Hematopoietic multipotent progenitor cell treated with erythropoietin and hydrocortisone succinate and interleukin-3 and kit ligand, for 8 days (in vitro differentiated cells): Measurements from ENCODE around the gene C11orf91.
"Not testable (repeated sequence)": the region's sequence is repeated elsewhere in the genome, so short reads cannot be mapped to it uniquely, and the experiment has no call there.

ENCODE experiments used
- DNase-seq: peaks from one replicate; pipeline ENCODE4 v3.0.0-alpha.2; 2015

C11orf91 gene

DNA sequence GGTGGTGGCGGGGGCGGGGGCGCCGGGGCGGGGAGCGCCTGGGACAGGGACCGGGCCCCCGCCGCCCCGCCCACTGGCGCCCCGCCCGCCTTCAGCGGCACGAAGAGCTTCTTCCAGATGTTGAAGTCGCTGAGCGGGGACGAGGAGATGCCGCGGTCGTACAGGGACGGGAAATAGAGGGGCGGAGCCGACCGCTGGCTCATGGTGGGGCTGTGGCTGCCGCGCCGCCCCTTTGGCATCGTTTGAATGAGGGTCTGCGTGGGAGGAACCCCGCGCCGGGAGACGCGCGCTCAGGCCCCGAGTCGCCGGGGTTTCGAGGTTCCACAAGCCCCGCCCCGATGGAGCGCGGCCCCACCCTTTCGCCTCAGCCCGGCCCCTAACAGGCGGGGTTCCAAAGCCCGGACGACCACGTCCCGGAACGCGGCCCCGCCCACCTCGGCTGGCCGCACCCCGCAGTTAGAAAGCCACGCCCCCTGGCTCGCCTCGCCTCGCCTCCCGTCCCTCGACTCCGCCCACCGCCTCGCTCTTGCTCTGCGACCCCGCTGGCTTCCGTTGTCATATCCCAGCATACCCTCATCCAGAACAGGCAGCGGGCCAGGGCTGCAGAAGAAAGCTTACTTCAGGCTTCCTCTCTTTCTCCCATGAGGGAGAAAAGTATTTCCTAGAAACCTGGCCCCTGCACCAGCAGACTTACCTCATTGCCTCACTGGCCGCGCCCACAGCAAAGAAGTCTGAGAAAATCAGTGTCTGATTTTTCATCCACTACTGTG is at the start of gene C11orf91:
C11orf91 (minus strand) TSS at position 325 of the 770 bp plus-strand sequence; CDS start at position 239, 86 bp downstream.
- DNase-seq: peak; percentile 90

DNA sequence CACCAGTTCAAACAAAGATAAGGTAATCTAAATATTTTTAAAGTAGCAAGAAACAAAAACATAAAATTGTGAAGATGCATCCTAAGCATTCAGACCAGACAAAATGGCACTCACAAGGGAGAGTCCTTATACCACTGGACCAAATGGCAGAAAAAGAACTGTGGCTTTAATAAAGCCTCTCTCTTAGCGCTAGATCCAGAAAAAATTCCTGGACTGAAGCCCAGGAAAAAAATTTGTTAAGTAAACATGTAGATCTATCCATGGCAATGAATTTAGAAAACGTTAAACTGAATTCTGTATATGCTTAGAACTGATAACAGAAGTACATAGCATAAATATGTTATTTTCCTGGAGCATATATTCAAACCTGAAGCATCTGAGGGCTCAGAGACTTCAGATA is 47.4 kb upstream of the C11orf91 start:
- no peak for DNase-seq

- no peak for DNase-seq
Measured at GRCh38 chr11:33743291-33743690, 42.7 kb upstream of the C11orf91 start.

DNA sequence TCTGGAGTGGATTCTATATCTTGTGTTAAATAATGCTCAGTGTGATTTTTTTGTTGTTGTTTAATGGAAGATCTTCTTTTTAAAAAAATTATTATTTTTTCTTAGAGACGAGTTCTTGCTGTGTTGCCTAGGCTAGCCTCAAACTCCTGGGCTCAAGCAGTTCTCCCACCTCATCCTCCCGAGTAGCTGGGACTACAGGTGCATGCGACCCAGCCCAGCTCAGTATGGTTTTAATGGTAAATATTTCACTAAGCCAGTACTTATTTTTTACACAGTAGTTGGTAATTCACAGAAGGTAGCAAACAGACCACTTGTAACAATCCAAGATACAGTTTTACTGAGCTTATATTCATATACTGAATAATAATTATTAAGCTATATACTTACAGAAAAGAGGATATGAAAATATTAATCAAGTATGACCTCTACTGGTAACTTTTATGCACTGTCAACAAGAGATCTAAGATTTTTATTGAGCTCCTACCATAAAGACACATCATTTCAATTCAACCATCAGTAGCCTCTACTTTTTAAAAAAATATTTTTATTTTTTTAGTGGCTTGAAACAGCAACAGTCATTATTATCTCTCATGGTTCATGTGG is 41.7 kb upstream of the C11orf91 start:
- DNase-seq: peak; percentile 57

DNA sequence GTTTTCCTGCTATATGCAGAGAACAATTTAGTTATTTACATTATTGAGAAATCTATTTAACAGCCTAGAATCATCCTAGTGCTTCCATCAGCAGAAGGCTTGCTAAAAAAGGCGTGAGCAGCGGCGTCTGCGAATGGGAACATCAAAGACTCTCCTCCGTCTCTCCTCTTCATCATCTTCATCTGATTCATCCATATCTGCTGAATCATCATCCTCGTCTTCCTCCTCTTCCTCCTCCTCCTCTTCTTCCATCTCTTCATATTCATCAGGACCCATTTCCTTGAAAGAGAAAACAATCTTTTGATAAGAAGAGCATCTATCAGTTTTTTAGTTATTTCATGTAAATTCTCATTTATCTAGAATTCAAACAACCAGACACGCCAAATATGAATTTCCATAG is 41.2 kb upstream of the C11orf91 start:
- DNase-seq: no peak

DNA sequence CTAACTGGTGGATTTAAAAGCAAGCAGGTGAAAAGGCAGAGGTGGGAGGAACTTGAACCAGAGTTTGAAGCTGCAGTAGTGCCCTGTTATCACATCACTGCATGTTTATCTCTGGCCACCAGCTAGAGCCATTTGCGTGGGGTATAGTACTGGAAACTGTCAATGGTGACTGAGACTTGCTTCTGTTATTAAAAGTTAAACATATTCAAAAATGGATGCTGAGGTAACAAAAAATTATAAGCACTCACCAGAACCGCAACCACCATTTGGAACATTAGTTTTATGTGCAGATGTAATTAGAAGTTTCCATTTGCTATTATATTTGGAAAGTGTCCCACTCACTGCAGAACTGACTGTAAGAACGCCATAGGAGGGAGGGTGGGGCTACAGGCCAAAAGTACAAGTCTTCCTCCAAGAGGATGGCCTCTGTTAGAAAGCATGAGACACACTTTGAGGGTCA is 36.8 kb upstream of the C11orf91 start:
- DNase-seq: peak; percentile 92

DNA sequence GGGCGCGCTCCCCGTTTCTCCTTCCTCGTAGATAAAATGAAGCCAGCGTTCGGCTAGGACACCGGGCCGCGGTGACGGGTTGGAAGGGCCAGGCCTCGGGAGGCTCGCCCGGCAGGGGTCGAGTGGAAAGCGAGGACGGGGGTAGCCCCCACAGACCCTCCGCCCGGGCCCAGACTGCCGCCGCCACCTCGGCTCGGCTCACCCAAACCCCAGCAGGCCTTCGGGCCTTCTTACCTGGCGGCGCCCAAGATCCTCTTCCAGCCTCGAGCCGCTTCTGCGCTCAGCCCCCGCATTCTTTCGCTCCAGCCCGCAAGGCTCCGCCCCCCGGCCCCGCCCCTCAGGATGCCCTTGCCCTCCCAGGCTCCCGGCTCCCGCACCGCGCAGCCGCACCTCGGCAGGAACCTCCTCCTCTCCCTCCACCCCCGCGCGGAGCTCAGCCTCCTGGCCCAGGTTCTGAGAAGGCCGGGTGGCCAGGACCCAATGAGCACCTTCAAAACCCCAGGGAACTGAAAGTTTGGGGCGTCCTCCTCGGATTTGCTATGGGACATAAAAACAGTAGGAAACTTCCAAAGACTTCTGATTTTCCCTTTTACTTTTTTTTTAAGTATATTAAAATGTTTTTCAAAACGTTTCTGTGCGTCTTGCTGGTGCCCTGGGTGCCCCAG is 35.7 kb upstream of the C11orf91 start, which contains the start of gene CD59:
CD59 (minus strand) TSS at position 276 of the 665 bp plus-strand sequence. CDS start 13,978 bp downstream, outside the sequence.
- DNase-seq: peak; percentile 94

- DNase-seq: peak; percentile 49
Measured at GRCh38 chr11:33735271-33736147, 34.9 kb upstream of the C11orf91 start.

DNA sequence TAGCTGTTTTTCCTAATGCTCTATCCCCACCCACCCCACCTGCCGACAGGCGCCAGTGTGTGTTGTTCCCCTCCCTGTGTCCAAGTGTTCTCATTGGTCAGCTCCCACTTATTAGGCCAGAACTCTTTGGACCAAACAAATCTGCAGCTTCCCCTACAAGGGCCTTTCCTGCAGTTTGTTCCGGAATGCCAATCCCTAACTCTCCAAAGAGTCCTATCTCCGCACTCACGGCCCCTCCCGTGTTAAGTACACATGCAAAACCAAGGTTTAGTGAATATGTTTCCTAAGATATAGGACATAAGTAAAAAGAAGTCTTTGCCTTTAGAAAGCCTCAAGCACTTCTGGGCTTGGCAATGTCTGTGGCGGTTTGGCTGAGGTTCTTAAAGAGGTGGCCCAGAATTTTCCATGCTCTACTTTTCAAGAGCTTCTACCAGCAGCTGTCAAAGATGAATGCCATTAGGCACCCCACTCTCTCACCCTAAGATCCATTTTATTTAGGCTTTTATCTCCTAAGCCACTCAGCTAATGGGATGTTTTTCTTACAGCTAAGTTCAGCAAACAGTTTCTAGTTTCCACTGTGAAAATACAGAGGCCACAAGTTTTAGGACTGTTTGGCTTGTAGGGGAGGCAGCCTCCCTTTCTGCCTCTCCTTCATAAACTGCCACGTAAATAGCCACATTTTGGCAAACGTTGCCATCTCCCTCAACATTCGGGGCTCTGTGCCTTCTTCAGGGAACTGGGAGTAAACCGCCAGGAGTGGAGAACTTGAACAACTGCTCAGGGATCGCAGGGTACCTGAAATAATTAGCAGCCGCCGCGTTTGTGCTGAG is 34.0 kb upstream of the C11orf91 start:
- peak; percentile 25 for DNase-seq

DNA sequence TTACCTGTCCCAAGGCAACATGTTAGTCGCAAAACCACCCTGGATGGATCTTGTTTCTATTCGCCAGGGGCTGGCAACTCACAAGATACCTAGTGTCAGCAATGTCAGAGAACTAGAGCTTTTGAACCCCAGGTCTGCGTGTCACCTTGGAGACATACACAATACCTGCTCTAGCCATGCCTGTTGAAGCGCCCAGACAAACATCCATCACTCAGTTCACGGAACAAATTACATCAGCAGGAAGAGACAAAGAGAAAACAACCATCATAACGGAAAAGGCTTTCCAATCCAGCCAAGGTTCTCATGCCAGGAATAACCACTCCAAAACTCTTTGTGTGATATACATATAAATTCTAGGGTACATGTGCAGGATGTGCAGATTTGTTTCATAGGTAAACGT is 33.4 kb upstream of the C11orf91 start:
- no peak for DNase-seq

DNA sequence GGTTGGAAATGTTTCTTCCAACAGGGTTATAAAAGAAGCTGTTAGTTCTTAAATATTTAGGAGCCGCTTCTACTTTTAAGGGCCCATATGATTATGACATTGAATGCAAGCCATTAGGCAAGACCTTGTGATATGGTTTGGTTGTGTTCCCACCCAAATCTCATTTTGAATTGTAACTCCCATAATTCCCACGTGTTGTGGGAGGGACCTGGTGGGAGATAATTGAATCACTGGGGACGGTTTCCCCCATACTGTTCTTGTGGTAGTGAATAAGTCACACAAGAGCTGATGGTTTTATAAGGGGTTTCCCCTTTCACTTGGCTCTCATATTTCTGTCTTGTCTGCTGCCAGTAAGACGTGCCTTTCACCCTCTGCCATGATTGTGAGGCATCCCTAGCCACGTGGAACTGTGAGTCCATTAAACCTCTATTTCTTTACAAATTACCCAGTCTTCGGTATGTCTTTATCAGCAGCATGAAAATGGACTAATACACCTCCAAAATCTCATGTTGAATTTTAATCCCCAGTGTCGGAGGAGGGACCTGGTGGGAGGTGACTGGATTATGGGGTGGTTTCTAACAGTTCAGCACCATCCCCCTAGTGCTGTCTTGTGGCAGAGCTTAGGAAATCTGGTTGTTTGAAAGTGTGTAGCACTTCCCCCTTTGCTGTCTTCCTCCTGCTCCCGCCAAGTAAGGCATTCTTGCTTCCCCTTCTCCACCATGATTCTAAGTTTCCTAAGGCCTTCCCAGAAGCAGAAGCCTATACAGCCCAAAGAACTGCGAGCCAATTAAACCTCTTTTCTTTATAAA is 31.3 kb upstream of the C11orf91 start:
- DNase-seq: peak; percentile 17

- peak; percentile 27 for DNase-seq
Measured at GRCh38 chr11:33730716-33731115, 30.1 kb upstream of the C11orf91 start.

DNA sequence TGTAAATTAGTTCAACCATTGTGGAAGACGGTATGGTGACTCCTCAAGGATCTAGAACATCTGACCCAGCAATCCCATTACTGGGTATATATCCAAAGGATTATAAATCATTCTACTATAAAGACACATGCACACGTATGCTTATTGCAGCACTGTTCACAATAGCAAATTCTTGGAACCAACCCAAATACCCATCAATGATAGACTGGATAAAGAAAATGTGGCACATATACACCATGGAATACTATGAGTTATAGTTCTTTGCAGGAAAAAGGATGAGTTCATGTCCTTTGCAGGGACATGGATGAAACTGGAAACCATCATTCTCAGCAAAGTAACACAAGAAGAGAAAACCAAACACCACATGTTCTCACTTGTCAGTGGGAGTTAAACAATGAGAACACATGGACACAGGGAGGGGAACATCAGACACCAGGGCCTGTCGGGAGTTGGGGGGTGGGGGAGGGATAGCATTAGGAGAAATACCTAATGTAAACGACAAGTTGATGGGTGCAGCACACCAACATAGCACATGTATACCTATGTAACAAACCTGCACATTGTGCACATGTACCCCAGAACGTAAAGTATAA is 28.5 kb upstream of the C11orf91 start:
- not testable (repeated sequence) for DNase-seq

- not testable (repeated sequence) for DNase-seq
Measured at GRCh38 chr11:33727539-33727938, 26.9 kb upstream of the C11orf91 start.

DNA sequence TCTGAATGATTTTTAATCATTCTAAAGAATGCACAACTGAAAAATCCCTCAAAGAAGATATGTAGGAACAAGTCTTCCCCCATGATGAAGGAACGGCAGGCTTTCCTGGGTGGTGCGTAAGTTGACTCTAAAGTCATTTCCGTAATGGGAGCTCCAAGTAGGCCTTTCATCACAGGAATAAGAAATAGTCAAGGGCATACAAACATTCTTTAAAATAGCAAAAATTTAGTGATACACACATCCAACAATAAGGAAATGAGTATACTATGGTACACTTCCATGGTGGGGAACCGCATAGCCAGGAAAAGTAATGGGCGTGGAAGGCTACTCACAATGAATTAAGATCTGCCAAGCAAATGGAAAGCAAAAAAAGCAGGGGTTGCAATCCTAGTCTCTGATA is 24.9 kb upstream of the C11orf91 start:
- no peak for DNase-seq

DNA sequence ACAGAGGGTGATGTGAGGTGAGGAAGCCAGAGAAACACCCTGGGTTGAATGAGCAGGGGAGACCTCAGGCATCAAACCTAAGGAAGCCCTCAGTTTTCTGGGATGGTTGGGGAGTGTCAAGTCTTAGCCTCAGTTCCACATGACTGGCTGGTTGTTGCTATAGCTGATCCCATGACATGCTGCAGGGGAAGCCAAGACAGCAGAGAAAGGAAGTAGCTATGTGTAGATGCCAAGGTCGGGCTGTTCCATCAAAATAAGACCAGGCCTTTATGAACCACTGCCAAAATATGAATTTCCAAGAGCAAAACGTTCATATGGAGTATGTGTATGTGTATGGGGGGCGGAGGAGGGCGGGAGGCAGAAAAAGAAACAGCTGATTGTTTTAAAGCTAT is 24.0 kb upstream of the C11orf91 start:
- DNase-seq: peak; percentile 35

GRCh38 chr11:33723238-33723881 is 22.7 kb upstream of the C11orf91 start:
- peak; percentile 28 for DNase-seq

DNA sequence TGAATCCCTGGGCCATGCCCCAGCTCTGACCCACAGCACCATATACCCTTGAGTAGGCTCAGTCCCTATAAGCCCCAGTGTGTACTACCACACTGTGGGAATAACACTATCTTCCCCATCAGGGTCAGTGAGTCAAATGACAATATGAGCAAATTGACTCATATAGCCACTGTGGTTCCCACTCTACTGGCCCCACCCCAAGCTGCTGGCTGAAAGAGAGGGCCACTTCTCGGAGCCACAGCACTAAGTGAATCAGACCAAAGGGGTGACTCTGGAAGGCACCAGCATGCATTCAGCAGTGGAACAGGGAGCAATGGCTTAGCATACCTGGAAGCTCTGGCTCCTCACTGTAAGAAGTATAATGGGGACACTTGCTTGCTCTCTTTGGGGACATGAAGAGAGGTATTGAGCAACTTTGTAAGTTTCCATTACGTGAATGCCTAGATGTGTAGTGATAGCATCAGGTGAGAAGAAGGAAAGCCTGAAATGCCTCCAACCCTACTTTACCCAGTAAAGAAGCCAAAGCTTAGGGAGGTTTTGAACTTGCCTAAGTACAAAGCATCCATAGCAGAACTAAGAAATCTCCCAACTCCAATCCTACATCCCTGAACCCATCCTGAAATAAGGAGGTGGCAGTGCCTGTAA is 22.1 kb upstream of the C11orf91 start:
- peak; percentile 53 for DNase-seq

GRCh38 chr11:33721984-33722383 is 21.4 kb upstream of the C11orf91 start:
- DNase-seq: no peak
